Measurements from ENCODE around the gene WNT6. TPM values are rescaled to one million over a fixed set of nuclear protein-coding genes. Genes with fewer than 3 reads are reported as not detected.

WNT6 gene
- total RNA-seq, 6 experiments from 2014 or later = not detected

- Mint-ChIP-seq H3K27me3 (ENCODE audit: insufficient read depth) (peaks cover 51% of the 10 kb centered on the region), H3K4me3 (no peak overlapping the region), H3K36me3 (ENCODE audit: low read depth) (0 out of 2 replicates have a peak, but pooled peaks cover 4% of the 10 kb centered on the region), H3K27ac (no peak overlapping the region), H3K4me1 (ENCODE audit: low read depth) (no peaks in the 10 kb centered on the region), H3K9me3 (no peaks in the 10 kb centered on the region)
- DNase-seq = no peak
- no peak for TF ChIP-seq CTCF (IDR thresholded peaks at IDR 0.05)
Observed at GRCh38 chr2:218879776-218880101, 20.1 kb downstream of the WNT6 start.

GRCh38 chr2:218880102-218880858, 20.7 kb downstream of the WNT6 start, which contains the start of gene WNT10A:
Gene WNT10A, plus strand, starts transcription at chr2:218880852. Its CDS starts 144 bp downstream, at chr2:218880996.
- no peak for TF ChIP-seq CTCF (IDR thresholded peaks at IDR 0.05)
- no peak within 1 kb of the TSS for H3K27ac Mint-ChIP-seq
- no peak for DNase-seq
- H3K4me1 Mint-ChIP-seq (ENCODE audit: low read depth) = no peaks in the 10 kb centered on the region
- H3K27me3 Mint-ChIP-seq (ENCODE audit: insufficient read depth) = peaks cover 56% of the 10 kb centered on the region
- H3K36me3 Mint-ChIP-seq (ENCODE audit: low read depth) = 0 out of 2 replicates have a peak, but pooled peaks cover 4% of the 10 kb centered on the region
- H3K9me3 Mint-ChIP-seq = no peaks in the 10 kb centered on the region
- no peak within 1 kb of the TSS for H3K4me3 Mint-ChIP-seq

- Mint-ChIP-seq H3K4me1 (ENCODE audit: low read depth) (no peaks in the 10 kb centered on the region), H3K36me3 (ENCODE audit: low read depth) (0 out of 2 replicates have a peak, but pooled peaks cover 4% of the 10 kb centered on the region), H3K27me3 (ENCODE audit: insufficient read depth) (peaks cover 57% of the 10 kb centered on the region), H3K9me3 (no peaks in the 10 kb centered on the region), H3K4me3 (no peak overlapping the region), H3K27ac (no peak overlapping the region)
- TF ChIP-seq CTCF (IDR thresholded peaks at IDR 0.05) = no peak
- no peak for DNase-seq
Observed at GRCh38 chr2:218880859-218881594, 21.4 kb downstream of the WNT6 start.

GRCh38 chr2:218881744-218882460, 22.3 kb downstream of the WNT6 start:
- H3K27me3 Mint-ChIP-seq (ENCODE audit: insufficient read depth) = peaks cover 59% of the 10 kb centered on the region
- no peak for DNase-seq
- H3K9me3 Mint-ChIP-seq = no peaks in the 10 kb centered on the region
- H3K27ac Mint-ChIP-seq = no peak overlapping the region
- no peaks in the 10 kb centered on the region for H3K4me1 Mint-ChIP-seq (ENCODE audit: low read depth)
- no peak for TF ChIP-seq CTCF (IDR thresholded peaks at IDR 0.05)
- H3K4me3 Mint-ChIP-seq = no peak overlapping the region
- H3K36me3 Mint-ChIP-seq (ENCODE audit: low read depth) = 0 out of 2 replicates have a peak, but pooled peaks cover 4% of the 10 kb centered on the region

- Mint-ChIP-seq H3K36me3 (ENCODE audit: low read depth) (0 out of 2 replicates have a peak, but pooled peaks cover 4% of the 10 kb centered on the region), H3K27me3 (ENCODE audit: insufficient read depth) (peaks cover 61% of the 10 kb centered on the region), H3K9me3 (no peaks in the 10 kb centered on the region), H3K4me3 (no peak overlapping the region), H3K27ac (no peak overlapping the region), H3K4me1 (ENCODE audit: low read depth) (no peaks in the 10 kb centered on the region)
- DNase-seq = no peak
- no peak for TF ChIP-seq CTCF (IDR thresholded peaks at IDR 0.05)
Observed at GRCh38 chr2:218882461-218882816, 22.8 kb downstream of the WNT6 start.

All from HFFc6 (cell line).